ENCODE results near the gene RHAG. TPM values are rescaled to one million over a fixed set of nuclear protein-coding genes. Genes with fewer than 3 reads are reported as not detected.

Gene RHAG
- total RNA-seq, 1 experiment from 2014 or later: not detected

DNA sequence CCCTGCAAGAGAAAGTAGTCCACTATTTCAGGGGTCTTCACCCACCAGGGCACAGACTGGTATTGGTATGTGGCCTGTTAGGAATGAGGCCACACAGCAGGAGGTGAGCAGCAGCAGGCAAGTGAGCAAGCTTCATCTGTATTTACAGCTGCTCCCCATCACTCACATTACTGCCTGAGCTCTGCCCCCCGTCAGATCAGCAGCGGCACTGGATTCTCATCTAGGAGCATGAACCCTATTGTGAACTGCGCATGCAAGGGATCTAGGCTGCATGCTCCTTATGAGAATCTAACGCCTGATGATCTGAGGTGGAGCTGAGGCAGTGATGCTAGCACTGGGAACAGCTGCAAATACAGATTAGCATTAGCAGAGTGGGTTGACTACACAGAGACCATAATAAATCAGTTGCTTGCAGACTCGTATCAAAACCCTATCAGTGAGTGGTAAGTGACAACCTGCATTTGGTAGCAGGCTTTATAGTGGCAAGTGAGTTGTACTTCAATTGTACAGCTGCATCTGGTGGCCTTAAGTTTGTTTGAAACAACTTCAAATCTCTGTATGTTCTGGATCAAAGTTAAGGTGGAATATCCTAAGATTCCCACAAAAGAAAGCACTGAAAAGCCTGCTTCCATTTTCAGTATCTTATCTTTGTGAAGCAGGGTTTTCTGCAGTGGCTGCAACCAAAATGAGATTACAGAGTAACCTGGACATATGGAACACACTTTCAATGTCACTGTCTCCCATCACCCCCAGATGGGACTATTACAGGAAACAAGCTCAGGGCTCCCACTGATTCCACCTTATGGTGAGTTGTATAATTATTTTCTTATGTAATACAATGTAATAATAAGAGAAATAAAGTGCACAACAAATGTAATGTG, 73.4 kb downstream of the RHAG start:
- Histone ChIP-seq H2BK120ac (ENCODE audit: low read depth, low read length, poor library complexity, severe bottlenecking) (no peak overlapping the region), H4K5ac (ENCODE audit: insufficient read length, low read depth, low read length) (no peak overlapping the region), H3K27ac (ENCODE audit: insufficient read length, low read depth, low read length) (no peak overlapping the region), H3K14ac (ENCODE audit: insufficient read depth, low read length) (no peak overlapping the region), H4K20me1 (ENCODE audit: control insufficient read depth, insufficient read depth, insufficient read length) (no peaks in the 10 kb centered on the region), H2BK20ac (ENCODE audit: low read depth, low read length, poor library complexity, severe bottlenecking) (no peak overlapping the region), H3K18ac (ENCODE audit: insufficient read length, low read depth, low read length) (no peak overlapping the region), H3K27me3 (ENCODE audit: insufficient read depth, low read length) (peaks cover 6% of the 10 kb centered on the region), H3K56ac (ENCODE audit: insufficient read length, low read depth, low read length) (no peak overlapping the region), H2BK12ac (ENCODE audit: insufficient read length, low read depth, low read length) (no peak overlapping the region), H3K9ac (ENCODE audit: extremely low read depth, insufficient read length, low read length) (no peak overlapping the region), H3K4me1 (ENCODE audit: insufficient read depth, low read length) (no peaks in the 10 kb centered on the region), H2BK5ac (ENCODE audit: insufficient read length, low read length) (no peak overlapping the region), H3K4me2 (ENCODE audit: insufficient read depth, insufficient read length, low read length) (no peak overlapping the region), H3K23me2 (ENCODE audit: insufficient read length, low read depth, low read length, poor library complexity, severe bottlenecking) (no peaks in the 10 kb centered on the region), H3K79me1 (ENCODE audit: insufficient read depth, low read depth, low read length, poor library complexity, severe bottlenecking) (no peaks in the 10 kb centered on the region), H2BK15ac (ENCODE audit: low read depth, low read length) (no peak overlapping the region), H3K9me3 (ENCODE audit: control insufficient read depth, low read depth, low read length) (no peaks in the 10 kb centered on the region), H3K23ac (ENCODE audit: insufficient read length, low read depth, low read length) (no peak overlapping the region), H4K91ac (ENCODE audit: insufficient read length, low read depth, low read length) (no peak overlapping the region), H2AK5ac (ENCODE audit: insufficient read length, low read length) (no peak overlapping the region), H3K4ac (ENCODE audit: low read depth, low read length) (no peak overlapping the region), H4K8ac (replicated peaks; ENCODE audit: insufficient read length, low read depth, low read length) (no peak overlapping the region), H3K79me2 (ENCODE audit: insufficient read depth, low read length) (no peaks in the 10 kb centered on the region), H2AFZ (ENCODE audit: low read length) (no peak overlapping the region), H3T11ph (ENCODE audit: low read length) (no peak overlapping the region)
- Mint-ChIP-seq H3K9me3 (peaks cover 6 to 9% of the 10 kb centered on the region in 2 experiments; a peak in 4 of 5 replicates), H3K27me3 (ENCODE audit: low read depth) (peaks cover 73% of the 10 kb centered on the region), H3K4me3 (no peak overlapping the region), H3K4me1 (peaks cover 5 to 6% of the 10 kb centered on the region in 2 experiments), H3K27ac (peak overlapping the region in 1 of 3 experiments; percentile 55; a peak in 1 of 7 replicates), H3K36me3 (ENCODE audit: insufficient read depth in 1 of 3, low read depth in 3 of 3) (peaks cover 9 to 30% (median 18%) of the 10 kb centered on the region in 3 experiments; a peak in 6 of 7 replicates)
- DNase-seq: no peak
- WGBS (ENCODE audit: extremely low coverage, insufficient read length, low lambda C conversion rate): no CpG with 5 or more reads among the region's 5 CpGs
- TF ChIP-seq, protein P1, sequence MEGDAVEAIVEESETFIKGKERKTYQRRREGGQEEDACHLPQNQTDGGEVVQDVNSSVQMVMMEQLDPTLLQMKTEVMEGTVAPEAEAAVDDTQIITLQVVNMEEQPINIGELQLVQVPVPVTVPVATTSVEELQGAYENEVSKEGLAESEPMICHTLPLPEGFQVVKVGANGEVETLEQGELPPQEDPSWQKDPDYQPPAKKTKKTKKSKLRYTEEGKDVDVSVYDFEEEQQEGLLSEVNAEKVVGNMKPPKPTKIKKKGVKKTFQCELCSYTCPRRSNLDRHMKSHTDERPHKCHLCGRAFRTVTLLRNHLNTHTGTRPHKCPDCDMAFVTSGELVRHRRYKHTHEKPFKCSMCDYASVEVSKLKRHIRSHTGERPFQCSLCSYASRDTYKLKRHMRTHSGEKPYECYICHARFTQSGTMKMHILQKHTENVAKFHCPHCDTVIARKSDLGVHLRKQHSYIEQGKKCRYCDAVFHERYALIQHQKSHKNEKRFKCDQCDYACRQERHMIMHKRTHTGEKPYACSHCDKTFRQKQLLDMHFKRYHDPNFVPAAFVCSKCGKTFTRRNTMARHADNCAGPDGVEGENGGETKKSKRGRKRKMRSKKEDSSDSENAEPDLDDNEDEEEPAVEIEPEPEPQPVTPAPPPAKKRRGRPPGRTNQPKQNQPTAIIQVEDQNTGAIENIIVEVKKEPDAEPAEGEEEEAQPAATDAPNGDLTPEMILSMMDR (conservative IDR thresholded peaks at IDR 0.05): no peak
